GM18499 (cell line): ENCODE results near the gene HLCS.

Experiments
- ATAC-seq: cut with Tn5 transposase; IDR thresholded peaks from one replicate; pipeline ENCODE4 v1.9.1; 2021; ENCODE audit warnings: moderate number of reproducible peaks; ENCODE audit not compliant: insufficient read depth, unreplicated experiment

Gene HLCS

DNA sequence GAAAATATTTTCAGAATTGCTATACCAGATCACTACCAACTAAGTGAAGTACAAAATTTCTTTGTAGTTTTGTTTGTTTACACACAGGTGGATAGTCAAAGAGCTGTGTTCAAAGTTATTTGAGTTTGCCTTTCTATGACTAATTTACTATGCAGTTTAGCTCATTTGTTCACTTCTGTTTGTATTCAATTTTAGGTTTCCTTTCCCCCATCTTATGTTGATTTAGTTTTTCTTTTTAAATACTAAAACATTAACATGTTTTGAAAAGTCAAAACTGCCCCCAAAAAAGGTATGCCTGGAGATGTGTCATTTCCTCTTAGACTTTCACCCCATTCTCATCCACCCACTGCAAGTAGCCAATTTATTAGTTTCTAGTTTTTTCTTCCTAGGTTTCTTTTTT lies 21.4 kb upstream of the HLCS start:
- ATAC-seq, result no peak

GRCh38 chr21:36985751-36986594 lies 19.5 kb upstream of the HLCS start:
- no peak for ATAC-seq

- no peak for ATAC-seq
Observed at GRCh38 chr21:36981977-36982700, 15.7 kb upstream of the HLCS start.

GRCh38 chr21:36981049-36981391 lies 14.6 kb upstream of the HLCS start:
- no peak for ATAC-seq

DNA sequence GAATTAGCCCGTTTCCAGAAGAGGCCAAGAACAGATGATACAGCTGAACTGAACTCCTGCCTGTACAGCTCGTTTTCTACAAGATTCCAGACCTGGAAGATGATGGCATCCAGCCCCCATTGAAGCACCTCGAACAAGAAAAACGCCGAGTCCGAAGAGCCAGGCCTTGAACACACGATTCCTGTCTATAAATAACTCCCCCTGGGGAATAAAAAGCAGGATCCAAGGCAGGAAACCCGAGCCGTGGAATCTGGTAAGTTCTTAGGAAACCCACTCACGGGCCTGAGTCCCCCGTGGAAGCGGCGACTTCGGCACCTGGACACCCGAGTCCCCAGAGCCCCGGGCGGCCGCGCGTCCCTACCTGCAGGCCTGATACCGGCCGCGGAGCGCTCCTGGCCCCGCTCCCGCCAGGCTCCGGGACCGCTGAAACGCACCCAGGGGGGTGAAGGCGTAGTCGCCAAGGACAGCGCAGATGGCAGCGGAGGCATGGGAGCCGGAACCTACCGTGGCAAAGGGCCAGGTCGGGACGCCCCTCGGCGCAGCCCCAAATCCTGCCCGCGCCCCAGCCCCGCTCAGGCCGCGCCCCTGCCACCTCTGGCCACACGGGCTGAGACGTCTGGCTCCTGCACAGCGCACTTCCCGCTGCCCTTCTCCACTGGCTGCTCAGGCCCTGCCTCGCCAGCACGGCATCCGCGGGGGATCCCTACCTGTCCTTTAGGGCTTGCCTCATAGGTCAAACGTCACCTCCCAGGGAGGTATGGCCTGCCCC lies 14.0 kb upstream of the HLCS start:
- no peak for ATAC-seq

DNA sequence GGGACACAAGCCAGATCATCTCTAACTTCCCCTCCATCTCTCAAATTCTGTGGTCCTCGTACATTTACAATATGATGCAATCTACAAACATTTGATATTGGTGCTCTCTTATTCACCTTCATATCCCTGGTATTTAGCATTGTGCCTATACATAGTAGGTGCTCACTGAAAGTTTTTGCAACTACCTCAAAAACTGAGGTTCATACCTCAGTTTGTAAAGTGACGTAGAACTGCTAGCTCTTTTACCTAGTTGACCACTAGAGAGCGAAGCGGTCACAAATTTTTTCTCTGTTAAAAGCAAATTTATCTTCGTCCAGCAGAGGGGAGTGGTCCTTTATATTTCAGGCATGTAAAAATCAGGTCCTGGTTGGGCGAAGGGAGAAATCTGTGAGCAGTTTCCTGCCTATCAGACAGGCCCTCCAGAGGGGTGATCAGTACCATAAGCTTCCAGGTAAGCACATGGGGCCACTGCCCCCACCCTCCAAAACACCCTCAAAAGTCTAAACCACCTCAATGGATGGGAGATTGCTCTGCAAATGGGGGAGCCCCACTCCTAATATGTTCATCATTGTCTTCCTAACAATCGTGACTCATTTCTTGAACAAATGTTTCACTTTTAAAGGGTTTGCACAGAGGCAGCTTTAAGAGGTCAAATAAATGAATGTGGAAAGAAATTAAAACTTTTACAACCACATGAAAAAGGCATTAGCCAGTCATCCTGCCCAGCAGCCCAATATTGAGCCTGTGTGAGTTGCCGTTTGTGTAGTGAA lies 10.6 kb upstream of the HLCS start:
- peak; percentile 53 for ATAC-seq

GRCh38 chr21:36976228-36976861 lies 9.9 kb upstream of the HLCS start:
- no peak for ATAC-seq

GRCh38 chr21:36974851-36975192 lies 8.4 kb upstream of the HLCS start:
- no peak for ATAC-seq

- no peak for ATAC-seq
Observed at GRCh38 chr21:36973986-36974850, 7.7 kb upstream of the HLCS start.

GRCh38 chr21:36968976-36969375 lies 2.5 kb upstream of the HLCS start:
- no peak for ATAC-seq

GRCh38 chr21:36968414-36968813 lies 1.9 kb upstream of the HLCS start:
- ATAC-seq, result no peak

DNA sequence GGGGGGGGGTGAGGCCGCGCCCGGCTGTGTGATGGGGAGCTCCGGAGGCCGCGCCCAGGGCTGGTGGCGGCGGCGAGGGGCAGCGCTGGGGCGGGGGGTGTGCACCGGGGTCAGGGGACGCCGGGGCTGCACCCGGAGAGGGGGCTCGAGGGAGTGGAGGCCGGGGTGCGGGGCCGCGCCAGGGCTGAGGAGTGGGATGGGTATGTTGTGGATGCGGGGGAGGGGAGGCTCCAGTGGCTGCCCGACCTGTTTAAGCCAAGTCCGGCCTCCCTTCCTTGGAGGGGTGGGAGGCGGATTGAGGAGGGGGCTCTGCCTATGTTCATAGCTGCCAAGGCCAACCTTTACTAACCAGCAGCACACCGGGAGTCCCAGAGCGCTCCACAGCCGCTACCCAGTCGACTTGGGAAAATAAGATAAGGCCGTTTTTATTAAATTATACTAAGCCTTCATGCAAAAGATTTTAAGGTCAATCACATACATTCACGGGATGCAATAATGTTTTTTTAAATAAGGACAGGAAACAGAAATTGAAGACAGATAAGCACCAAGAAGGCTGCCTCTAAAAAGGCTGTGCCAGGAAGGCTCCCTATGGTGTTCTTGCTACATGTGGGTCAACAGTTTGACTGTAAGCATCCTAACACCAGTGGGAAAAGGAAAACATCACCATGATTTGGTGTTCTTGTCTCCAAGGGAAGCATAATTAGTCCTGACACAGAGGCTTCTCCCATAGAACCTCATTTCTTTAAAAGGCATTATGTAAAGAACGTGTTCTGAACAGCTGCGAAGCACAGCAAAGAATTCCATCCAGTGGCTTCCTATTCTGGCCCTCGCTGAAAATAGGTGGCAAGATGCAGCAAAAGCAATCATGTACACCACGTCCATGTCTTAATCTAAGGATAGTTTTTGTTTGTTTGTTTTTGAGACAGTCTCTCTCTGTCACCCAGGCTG lies 626 bp upstream of the HLCS start:
- no peak for ATAC-seq

DNA sequence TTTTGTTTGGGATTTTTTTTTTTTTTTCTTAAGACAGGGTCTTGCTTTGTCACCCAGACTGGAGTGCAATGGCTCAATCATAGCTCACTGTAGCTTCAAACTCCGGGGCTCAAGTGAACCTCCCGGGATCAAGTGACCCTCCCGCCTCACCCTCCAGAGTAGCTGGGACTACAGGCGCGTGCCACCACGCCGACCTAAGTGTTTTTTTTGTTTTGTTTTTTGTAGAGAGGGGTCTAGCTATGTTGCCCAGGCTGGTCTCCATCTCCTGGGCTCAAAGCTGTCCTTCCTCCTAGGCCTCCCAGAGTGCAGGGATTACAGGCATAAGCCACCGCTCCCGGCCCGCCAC lies 776 bp downstream of the HLCS start:
- ATAC-seq, result no peak

GRCh38 chr21:36964827-36965719 lies 1.4 kb downstream of the HLCS start:
- no peak for ATAC-seq

DNA sequence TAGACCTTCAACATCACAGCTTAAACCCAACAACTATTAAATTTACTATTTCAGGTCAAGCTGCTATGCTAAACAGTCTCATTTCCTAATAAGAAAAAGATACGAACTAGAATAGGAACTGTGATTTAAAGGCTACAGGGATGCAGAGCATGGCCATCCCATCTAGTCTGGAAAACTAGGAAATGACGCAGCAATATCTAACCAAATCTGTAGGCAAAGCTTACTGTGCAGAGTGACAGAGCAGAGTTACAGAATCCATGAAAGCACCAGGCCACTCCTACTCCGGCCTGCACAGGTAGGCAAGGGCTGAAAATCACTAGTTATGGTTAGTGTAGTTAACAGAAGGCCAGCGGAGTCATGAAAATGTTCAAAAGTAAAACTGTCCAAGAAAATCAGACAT lies 2.1 kb downstream of the HLCS start:
- ATAC-seq, result no peak

- no peak for ATAC-seq
Observed at GRCh38 chr21:36962098-36962780, 4.2 kb downstream of the HLCS start.
